Skeletal muscle tissue (tissue), 4 donors: ENCODE data around the gene BPIFB2. TPM values are rescaled to one million over a fixed set of nuclear protein-coding genes. Genes with fewer than 3 reads are reported as not detected.

Experiments
- H3K27ac ChIP-seq: one replicate; pipeline ENCODE4 v1.7.0; 2013; ENCODE audit warnings: mild to moderate bottlenecking, low read depth, low read length, inconsistent platforms
- H3K27me3 ChIP-seq, 3 donors: one replicate each; pipeline ENCODE4 v1.7.0; 2013; ENCODE audit warnings: low read length in 3 of 3; ENCODE audit not compliant: control insufficient read depth in 3 of 3, insufficient read depth in 3 of 3
- H3K36me3 ChIP-seq, 3 donors: one replicate each; pipeline ENCODE4 v1.7.0; 2013; ENCODE audit warnings: low read length in 3 of 3; ENCODE audit not compliant: control insufficient read depth in 3 of 3, insufficient read depth in 3 of 3
- H3K4me1 ChIP-seq, 3 donors: one replicate each; pipeline ENCODE4 v1.7.0; 2013; ENCODE audit warnings: low read length in 3 of 3, mild to moderate bottlenecking in 3 of 3; ENCODE audit not compliant: control insufficient read depth in 3 of 3, insufficient read depth in 3 of 3
- H3K4me3 ChIP-seq, 3 donors: one replicate each; pipeline ENCODE4 v1.7.0; 2013; ENCODE audit warnings: low read length in 3 of 3
- H3K9ac ChIP-seq, 3 donors: one replicate each; pipeline ENCODE4 v1.7.0; 2013; ENCODE audit warnings: low read length in 3 of 3, mild to moderate bottlenecking in 3 of 3, moderate library complexity in 2 of 3, low read depth in 1 of 3
- H3K9me3 ChIP-seq, 3 donors: one replicate each; pipeline ENCODE4 v1.7.0; 2013; ENCODE audit warnings: low read length in 3 of 3; ENCODE audit not compliant: control insufficient read depth in 3 of 3
- total RNA-seq: library from RNA; depleted of rRNA; stranded (reverse); fragments of >200 nt; gene quantifications from one replicate; pipeline ENCODE4 v1.2.3, GENCODE V29; 2014
- donor health status: Osteomylitis.

Gene BPIFB2
- total RNA-seq, 1 donor from 2014 or later = not detected

GRCh38 chr20:32984631-32985354 lies 22.7 kb upstream of the BPIFB2 start:
- Histone ChIP-seq H3K36me3 (no peaks in the 10 kb centered on the region), H3K4me1 (peaks cover 0 to 8% (median 0%) of the 10 kb centered on the region in 3 donors), H3K9ac (no peak overlapping the region), H3K27me3 (peaks cover 2 to 14% (median 4%) of the 10 kb centered on the region in 3 donors), H3K27ac (no peak overlapping the region), H3K4me3 (no peak overlapping the region), H3K9me3 (no peaks in the 10 kb centered on the region)

GRCh38 chr20:32985596-32985995 lies 21.9 kb upstream of the BPIFB2 start:
- Histone ChIP-seq H3K9ac (no peak overlapping the region), H3K36me3 (no peaks in the 10 kb centered on the region), H3K9me3 (no peaks in the 10 kb centered on the region), H3K4me3 (no peak overlapping the region), H3K4me1 (peaks cover 0 to 8% (median 0%) of the 10 kb centered on the region in 3 donors), H3K27ac (no peak overlapping the region), H3K27me3 (peaks cover 2 to 12% (median 6%) of the 10 kb centered on the region in 3 donors)

- peaks cover 0 to 8% (median 0%) of the 10 kb centered on the region in 3 donors for H3K4me1 ChIP-seq
- H3K4me3 ChIP-seq = no peak overlapping the region
- no peaks in the 10 kb centered on the region for H3K9me3 ChIP-seq
- H3K9ac ChIP-seq = no peak overlapping the region
- H3K27ac ChIP-seq = no peak overlapping the region
- H3K27me3 ChIP-seq = peaks cover 2 to 10% (median 6%) of the 10 kb centered on the region in 3 donors
- H3K36me3 ChIP-seq = no peaks in the 10 kb centered on the region
Observed at GRCh38 chr20:32986331-32986966, 21.1 kb upstream of the BPIFB2 start.

GRCh38 chr20:32987044-32987825 lies 20.3 kb upstream of the BPIFB2 start:
- no peaks in the 10 kb centered on the region for H3K36me3 ChIP-seq
- H3K9ac ChIP-seq = no peak overlapping the region
- no peak overlapping the region for H3K4me3 ChIP-seq
- no peak overlapping the region for H3K27ac ChIP-seq
- peaks cover 2 to 10% (median 6%) of the 10 kb centered on the region in 3 donors for H3K27me3 ChIP-seq
- no peaks in the 10 kb centered on the region for H3K9me3 ChIP-seq
- H3K4me1 ChIP-seq = peaks cover 0 to 8% (median 0%) of the 10 kb centered on the region in 3 donors

GRCh38 chr20:32988008-32988407 lies 19.5 kb upstream of the BPIFB2 start:
- no peak overlapping the region for H3K27ac ChIP-seq
- no peaks in the 10 kb centered on the region for H3K9me3 ChIP-seq
- H3K36me3 ChIP-seq = no peaks in the 10 kb centered on the region
- no peak overlapping the region for H3K4me3 ChIP-seq
- H3K4me1 ChIP-seq = peaks cover 0 to 3% (median 0%) of the 10 kb centered on the region in 3 donors
- H3K9ac ChIP-seq = no peak overlapping the region
- peaks cover 2 to 10% (median 6%) of the 10 kb centered on the region in 3 donors for H3K27me3 ChIP-seq

- H3K9me3 ChIP-seq = no peaks in the 10 kb centered on the region
Observed at GRCh38 chr20:32989507-32990283, 17.8 kb upstream of the BPIFB2 start.

DNA sequence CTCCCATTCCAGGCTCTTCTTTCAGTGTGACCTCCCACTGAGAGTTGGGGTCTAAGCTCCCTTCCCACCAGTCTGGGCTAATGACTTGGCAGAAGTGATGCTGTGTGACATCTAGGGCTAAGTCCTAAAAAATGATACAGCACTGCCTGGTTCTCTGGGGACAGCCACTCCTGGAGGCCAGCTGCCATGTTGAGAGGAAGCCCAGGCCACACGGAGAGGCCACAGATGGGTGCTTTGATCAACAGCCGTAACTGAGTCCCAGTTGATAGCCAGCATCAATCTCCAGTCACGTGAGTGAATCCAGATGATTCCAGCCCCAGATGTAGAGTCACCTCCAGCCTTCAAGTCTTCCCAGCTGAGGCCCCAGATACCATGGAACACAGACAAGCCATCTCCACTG lies 17.1 kb upstream of the BPIFB2 start:
- Histone ChIP-seq H3K36me3 (no peaks in the 10 kb centered on the region), H3K9me3 (peaks cover 0 to 1% (median 0%) of the 10 kb centered on the region in 3 donors), H3K4me3 (no peak overlapping the region), H3K27ac (no peak overlapping the region), H3K9ac (no peak overlapping the region), H3K27me3 (peaks cover 2 to 10% (median 6%) of the 10 kb centered on the region in 3 donors), H3K4me1 (no peaks in the 10 kb centered on the region)

More at GRCh38 chr20:32989507-32990283, 17.8 kb upstream of the BPIFB2 start:
- H3K9ac ChIP-seq = no peak overlapping the region
- H3K27ac ChIP-seq = no peak overlapping the region
- no peaks in the 10 kb centered on the region for H3K4me1 ChIP-seq
- H3K4me3 ChIP-seq = no peak overlapping the region
- H3K27me3 ChIP-seq = peaks cover 2 to 10% (median 6%) of the 10 kb centered on the region in 3 donors
- H3K36me3 ChIP-seq = no peaks in the 10 kb centered on the region

- Histone ChIP-seq H3K4me1 (no peaks in the 10 kb centered on the region), H3K36me3 (no peaks in the 10 kb centered on the region), H3K9me3 (peaks cover 0 to 4% (median 0%) of the 10 kb centered on the region in 3 donors), H3K27ac (no peak overlapping the region), H3K4me3 (no peak overlapping the region), H3K27me3 (peaks cover 0 to 10% (median 6%) of the 10 kb centered on the region in 3 donors), H3K9ac (no peak overlapping the region)
Observed at GRCh38 chr20:32991383-32991782, 16.1 kb upstream of the BPIFB2 start.

- Histone ChIP-seq H3K9me3 (peaks cover 0 to 4% (median 0%) of the 10 kb centered on the region in 3 donors), H3K36me3 (no peaks in the 10 kb centered on the region)
Observed at GRCh38 chr20:32991792-32992641, 15.5 kb upstream of the BPIFB2 start.

More at GRCh38 chr20:32991792-32992641, 15.5 kb upstream of the BPIFB2 start:
- H3K27ac ChIP-seq = no peak overlapping the region
- no peak overlapping the region for H3K4me3 ChIP-seq
- no peaks in the 10 kb centered on the region for H3K4me1 ChIP-seq
- H3K9ac ChIP-seq = no peak overlapping the region
- peaks cover 3 to 9% (median 6%) of the 10 kb centered on the region in 3 donors for H3K27me3 ChIP-seq
